Smooth muscle cell of bladder (primary cell): ENCODE results near the gene NCOA1. TPM values are rescaled to one million over a fixed set of nuclear protein-coding genes. Genes with fewer than 3 reads are reported as not detected.

Source experiments
- total RNA-seq: library from RNA; depleted of rRNA; stranded (reverse); fragments of >200 nt; gene quantifications from 2 replicates; pipeline ENCODE4 v1.2.3, GENCODE V29; 2014

The NCOA1 gene
- total RNA-seq, result 11.9 and 12.6 TPM in 2 replicates

GRCh38 chr2:24490690-24491541, at the start of gene NCOA1:
NCOA1 (plus strand) TSS chr2:24491254; CDS start chr2:24658678, 167,424 bp downstream.

GRCh38 chr2:24792874-24793760, 302.1 kb downstream of the NCOA1 start, which contains the start of the genes CENPO and PTRHD1:
CENPO (plus strand) TSS chr2:24793425; CDS start chr2:24793920, 495 bp downstream.
PTRHD1 (minus strand) TSS chr2:24793391; CDS start chr2:24793377, 14 bp downstream.

Other genes starting within 250 kb of the NCOA1 start
- 20.2 and 20.5 TPM in 2 replicates for gene ITSN2, start 130.7 kb upstream of the NCOA1 start, total RNA-seq